Measurements from ENCODE around the gene CIRBP. TPM values are rescaled to one million over a fixed set of nuclear protein-coding genes. Genes with fewer than 3 reads are reported as not detected.

Gene CIRBP
- total and polyA plus RNA-seq, 2 donors (not counting 1 experiment from before 2014, with no cell fraction given): 643 to 1,164 TPM

- WGBS (ENCODE audit: insufficient coverage): 9% methylated on average over 58 of the region's 58 CpGs
- Histone ChIP-seq H3K9ac (ENCODE audit: low read length) (peak overlapping the region; percentile 15), H3K27ac (ENCODE audit: low read length in 2 of 2) (no peak overlapping the region), H2AFZ (ENCODE audit: insufficient read depth, low read depth, low read length, poor library complexity, severe bottlenecking) (peak overlapping the region; percentile 68), H3K4me1 (ENCODE audit: control insufficient read depth in 2 of 2, insufficient read depth in 2 of 2, low read length in 2 of 2) (peaks cover 9 to 12% of the 10 kb centered on the region in 2 donors), H4K20me1 (ENCODE audit: control insufficient read depth, insufficient read depth, low read length, poor library complexity, severe bottlenecking) (no peaks in the 10 kb centered on the region), H3K36me3 (replicated peaks in 1 of 2; ENCODE audit: control extremely low read depth in 1 of 2, control insufficient read depth in 1 of 2, extremely low read depth in 1 of 2, insufficient read depth in 2 of 2, low read length in 1 of 2) (no peaks in the 10 kb centered on the region), H3K4me2 (replicated peaks; ENCODE audit: low read depth, low read length, poor library complexity, severe bottlenecking) (peak overlapping the region; percentile 70), H3K4me3 (ENCODE audit: control extremely low read depth in 1 of 5, extremely low read depth in 1 of 5, insufficient read depth in 1 of 5, low read depth in 2 of 5, low read length in 4 of 5) (peak overlapping the region in 1 of 5 experiments; percentile 28), H3K9me3 (ENCODE audit: control extremely low read depth in 1 of 3, control insufficient read depth in 2 of 3, insufficient read depth in 1 of 3, low read length in 2 of 3) (peaks cover 0 to 9% (median 0%) of the 10 kb centered on the region in 3 donors), H3K27me3 (replicated peaks in 1 of 4; ENCODE audit: control extremely low read depth in 1 of 4, control insufficient read depth in 3 of 4, insufficient read depth in 4 of 4, low read length in 3 of 4) (peaks cover 0 to 57% (median 15%) of the 10 kb centered on the region in 4 experiments), H3K79me2 (ENCODE audit: control insufficient read depth, insufficient read depth, low read length) (no peaks in the 10 kb centered on the region)
- no peak overlapping the region for H3K27ac Mint-ChIP-seq
- peaks cover 9% of the 10 kb centered on the region for H3K27me3 Mint-ChIP-seq
- H3K4me3 Mint-ChIP-seq: no peak overlapping the region
- intact Hi-C loops (cut with micrococcal nuclease): loop anchor here (5.0 kb wide), 1 partner anchor 57 kb away; no protein-coding TSS in a partner anchor
- ATAC-seq (ENCODE audit: low read depth) (peak; percentile 60), DNase-seq (peak; percentile 63)
- no peaks in the 10 kb centered on the region for H3K4me1 Mint-ChIP-seq
- TF ChIP-seq EZH2 (IDR thresholded peaks at IDR 0.05; ENCODE audit: borderline replicate concordance, insufficient read depth, low read depth, low read length, poor library complexity, severe bottlenecking): no peak
- TF ChIP-seq, protein P1, sequence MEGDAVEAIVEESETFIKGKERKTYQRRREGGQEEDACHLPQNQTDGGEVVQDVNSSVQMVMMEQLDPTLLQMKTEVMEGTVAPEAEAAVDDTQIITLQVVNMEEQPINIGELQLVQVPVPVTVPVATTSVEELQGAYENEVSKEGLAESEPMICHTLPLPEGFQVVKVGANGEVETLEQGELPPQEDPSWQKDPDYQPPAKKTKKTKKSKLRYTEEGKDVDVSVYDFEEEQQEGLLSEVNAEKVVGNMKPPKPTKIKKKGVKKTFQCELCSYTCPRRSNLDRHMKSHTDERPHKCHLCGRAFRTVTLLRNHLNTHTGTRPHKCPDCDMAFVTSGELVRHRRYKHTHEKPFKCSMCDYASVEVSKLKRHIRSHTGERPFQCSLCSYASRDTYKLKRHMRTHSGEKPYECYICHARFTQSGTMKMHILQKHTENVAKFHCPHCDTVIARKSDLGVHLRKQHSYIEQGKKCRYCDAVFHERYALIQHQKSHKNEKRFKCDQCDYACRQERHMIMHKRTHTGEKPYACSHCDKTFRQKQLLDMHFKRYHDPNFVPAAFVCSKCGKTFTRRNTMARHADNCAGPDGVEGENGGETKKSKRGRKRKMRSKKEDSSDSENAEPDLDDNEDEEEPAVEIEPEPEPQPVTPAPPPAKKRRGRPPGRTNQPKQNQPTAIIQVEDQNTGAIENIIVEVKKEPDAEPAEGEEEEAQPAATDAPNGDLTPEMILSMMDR (IDR thresholded peaks at IDR 0.05): peak; percentile 50
- CTCF ChIA-PET: interaction anchor here (0.6 to 2.4 kb wide), 10 partner anchors 11 to 122 kb away, joined by 3 to 26 read pairs (median 4); a partner anchor contains a TSS
- POLR2A ChIA-PET: interaction anchor here (0.6 kb wide), 2 partner anchors 29 to 93 kb away, joined by 3 read pairs; no protein-coding TSS in a partner anchor
- no peaks in the 10 kb centered on the region for H3K9me3 Mint-ChIP-seq (ENCODE audit: insufficient read depth)
Measured at GRCh38 chr19:1315470-1316166, 46.5 kb downstream of the CIRBP start.

- no peak overlapping the region for H3K4me3 ChIP-seq (ENCODE audit: control extremely low read depth in 1 of 5, extremely low read depth in 1 of 5, insufficient read depth in 1 of 5, low read depth in 2 of 5, low read length in 4 of 5)
- peaks cover 9 to 12% of the 10 kb centered on the region in 2 donors for H3K4me1 ChIP-seq (ENCODE audit: control insufficient read depth in 2 of 2, insufficient read depth in 2 of 2, low read length in 2 of 2)
- H3K27ac ChIP-seq (ENCODE audit: low read length in 2 of 2): no peak overlapping the region
- Mint-ChIP-seq H3K27ac (no peak overlapping the region), H3K4me1 (no peaks in the 10 kb centered on the region), H3K27me3 (peaks cover 11% of the 10 kb centered on the region), H3K4me3 (no peak overlapping the region), H3K9me3 (ENCODE audit: insufficient read depth) (no peaks in the 10 kb centered on the region)
- no peak overlapping the region for H2AFZ ChIP-seq (ENCODE audit: insufficient read depth, low read depth, low read length, poor library complexity, severe bottlenecking)
- H4K20me1 ChIP-seq (ENCODE audit: control insufficient read depth, insufficient read depth, low read length, poor library complexity, severe bottlenecking): no peaks in the 10 kb centered on the region
- ChIA-PET CTCF (interaction anchor here (0.8 to 2.4 kb wide), 5 partner anchors 10 to 56 kb away, joined by 3 to 26 read pairs (median 6); no protein-coding TSS in a partner anchor), POLR2A (no interaction called here)
- H3K9ac ChIP-seq (ENCODE audit: low read length): no peak overlapping the region
- no peak for ATAC-seq (ENCODE audit: low read depth)
- H3K9me3 ChIP-seq (ENCODE audit: control extremely low read depth in 1 of 3, control insufficient read depth in 2 of 3, insufficient read depth in 1 of 3, low read length in 2 of 3): peaks cover 0 to 9% (median 0%) of the 10 kb centered on the region in 3 donors
- TF ChIP-seq, protein P1 (IDR thresholded peaks at IDR 0.05): no peak
- no peak for TF ChIP-seq EZH2 (IDR thresholded peaks at IDR 0.05; ENCODE audit: borderline replicate concordance, insufficient read depth, low read depth, low read length, poor library complexity, severe bottlenecking)
- H3K4me2 ChIP-seq (replicated peaks; ENCODE audit: low read depth, low read length, poor library complexity, severe bottlenecking): peak overlapping the region; percentile 70
- intact Hi-C loops (cut with micrococcal nuclease): loop anchor here (5.0 kb wide), 1 partner anchor 56 kb away; no protein-coding TSS in a partner anchor
- no peaks in the 10 kb centered on the region for H3K79me2 ChIP-seq (ENCODE audit: control insufficient read depth, insufficient read depth, low read length)
- DNase-seq: no peak
- 71% methylated on average over 13 of the region's 13 CpGs for WGBS (ENCODE audit: insufficient coverage)
- peaks cover 0 to 60% (median 15%) of the 10 kb centered on the region in 4 experiments for H3K27me3 ChIP-seq (replicated peaks in 1 of 4; ENCODE audit: control extremely low read depth in 1 of 4, control insufficient read depth in 3 of 4, insufficient read depth in 4 of 4, low read length in 3 of 4)
- no peaks in the 10 kb centered on the region for H3K36me3 ChIP-seq (replicated peaks in 1 of 2; ENCODE audit: control extremely low read depth in 1 of 2, control insufficient read depth in 1 of 2, extremely low read depth in 1 of 2, insufficient read depth in 2 of 2, low read length in 1 of 2)
Measured at GRCh38 chr19:1316466-1316865, 47.3 kb downstream of the CIRBP start.
